Panc1 (cell line): ENCODE results near the gene ABCC12.

Source experiments
- CTCF ChIP-seq: fragments of 450-650 bp; IDR thresholded peaks from 2 replicates; pipeline ENCODE4 v1.5.1; 2017; ENCODE audit warnings: mild to moderate bottlenecking
- POLR2AphosphoS5 ChIP-seq: IDR thresholded peaks from 2 replicates; pipeline ENCODE4 v1.6.1; 2012; ENCODE audit warnings: mild to moderate bottlenecking, low read depth, low read length, moderate library complexity
- REST ChIP-seq, 2 experiments: IDR thresholded peaks; 2 replicates each; pipeline ENCODE4 v1.6.1; 2011 to 2012; ENCODE audit warnings: low read depth in 2 of 2, control low read depth in 1 of 2, low read length in 1 of 2, mild to moderate bottlenecking in 1 of 2, moderate library complexity in 1 of 2; ENCODE audit not compliant: insufficient read depth in 1 of 2
- SIN3A ChIP-seq: IDR thresholded peaks from 2 replicates; pipeline ENCODE4 v1.6.1; 2012; ENCODE audit warnings: low read depth, mild to moderate bottlenecking, low read length, moderate library complexity, borderline replicate concordance; ENCODE audit not compliant: insufficient read depth

GRCh38 chr16:48125888-48126287 is 29.9 kb downstream of the ABCC12 start:
- TF ChIP-seq CTCF (no peak), POLR2AphosphoS5 (no peak), REST (IDR thresholded peaks at IDR 0.05; ENCODE audit: insufficient read depth in 1 of 2, low read depth in 2 of 2, low read length in 1 of 2) (no peak), SIN3A (no peak)
